ENCODE measurements around the gene NPLOC4. TPM values are rescaled to one million over a fixed set of nuclear protein-coding genes. Genes with fewer than 3 reads are reported as not detected.
A peak's percentile ranks its signal among the peaks of the same experiment; 100 is the strongest.

The NPLOC4 gene
- total and polyA plus RNA-seq, 9 of the 15 experiments (the other 6 are each of a cell fraction or from before 2014, with no cell fraction given): 1.5 to 116 (median 64.5) TPM

DNA sequence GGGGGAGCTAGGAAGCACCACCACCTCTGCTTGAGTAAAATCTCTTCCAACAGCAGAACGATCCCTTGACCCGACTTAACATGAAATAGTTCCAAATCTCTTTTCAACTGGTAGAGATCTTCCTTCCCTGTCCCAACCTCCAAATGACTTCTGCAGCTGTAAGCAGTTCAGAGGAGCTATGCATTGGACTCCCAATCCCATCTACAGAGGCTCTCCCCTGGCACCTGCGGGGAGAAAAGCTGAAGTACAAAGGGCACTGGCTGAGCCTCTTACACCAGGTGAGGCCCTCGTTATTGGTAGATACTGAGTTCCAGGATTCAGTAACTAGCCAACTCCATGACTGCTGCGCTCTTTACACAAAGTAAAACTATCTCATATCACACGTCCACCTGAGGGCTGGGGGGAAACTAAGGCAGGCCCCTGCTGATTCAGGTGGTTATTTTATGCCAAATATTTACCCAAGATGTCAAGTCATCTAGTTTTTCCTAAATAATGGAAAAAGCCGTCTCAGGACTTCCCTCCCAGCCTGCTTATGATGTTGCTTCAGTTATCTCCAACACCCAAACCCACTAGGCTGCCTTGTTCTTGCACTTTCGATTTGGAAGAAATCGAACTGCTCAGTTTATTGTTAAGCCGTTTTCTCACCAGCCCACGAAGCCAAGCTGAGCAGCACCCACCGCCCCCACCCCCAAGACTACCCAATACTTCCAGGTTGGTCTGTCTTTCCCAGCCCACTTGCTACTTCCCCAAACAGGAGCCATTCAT lies 127.5 kb downstream of the NPLOC4 start (continued):
- TF ChIP-seq, protein P1, sequence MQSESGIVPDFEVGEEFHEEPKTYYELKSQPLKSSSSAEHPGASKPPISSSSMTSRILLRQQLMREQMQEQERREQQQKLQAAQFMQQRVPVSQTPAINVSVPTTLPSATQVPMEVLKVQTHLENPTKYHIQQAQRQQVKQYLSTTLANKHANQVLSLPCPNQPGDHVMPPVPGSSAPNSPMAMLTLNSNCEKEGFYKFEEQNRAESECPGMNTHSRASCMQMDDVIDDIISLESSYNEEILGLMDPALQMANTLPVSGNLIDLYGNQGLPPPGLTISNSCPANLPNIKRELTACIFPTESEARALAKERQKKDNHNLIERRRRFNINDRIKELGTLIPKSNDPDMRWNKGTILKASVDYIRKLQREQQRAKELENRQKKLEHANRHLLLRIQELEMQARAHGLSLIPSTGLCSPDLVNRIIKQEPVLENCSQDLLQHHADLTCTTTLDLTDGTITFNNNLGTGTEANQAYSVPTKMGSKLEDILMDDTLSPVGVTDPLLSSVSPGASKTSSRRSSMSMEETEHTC (IDR thresholded peaks at IDR 0.05): no peak
- TF ChIP-seq, protein P2, sequence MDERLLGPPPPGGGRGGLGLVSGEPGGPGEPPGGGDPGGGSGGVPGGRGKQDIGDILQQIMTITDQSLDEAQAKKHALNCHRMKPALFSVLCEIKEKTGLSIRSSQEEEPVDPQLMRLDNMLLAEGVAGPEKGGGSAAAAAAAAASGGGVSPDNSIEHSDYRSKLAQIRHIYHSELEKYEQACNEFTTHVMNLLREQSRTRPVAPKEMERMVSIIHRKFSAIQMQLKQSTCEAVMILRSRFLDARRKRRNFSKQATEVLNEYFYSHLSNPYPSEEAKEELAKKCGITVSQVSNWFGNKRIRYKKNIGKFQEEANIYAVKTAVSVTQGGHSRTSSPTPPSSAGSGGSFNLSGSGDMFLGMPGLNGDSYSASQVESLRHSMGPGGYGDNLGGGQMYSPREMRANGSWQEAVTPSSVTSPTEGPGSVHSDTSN (CRISPR knock-in tag; IDR thresholded peaks at IDR 0.05; ENCODE audit: low read depth): no peak
- TF ChIP-seq, protein P2 (tag; conservative IDR thresholded peaks at IDR 0.05; ENCODE audit: low read depth): no peak
- TF ChIP-seq, protein P3, sequence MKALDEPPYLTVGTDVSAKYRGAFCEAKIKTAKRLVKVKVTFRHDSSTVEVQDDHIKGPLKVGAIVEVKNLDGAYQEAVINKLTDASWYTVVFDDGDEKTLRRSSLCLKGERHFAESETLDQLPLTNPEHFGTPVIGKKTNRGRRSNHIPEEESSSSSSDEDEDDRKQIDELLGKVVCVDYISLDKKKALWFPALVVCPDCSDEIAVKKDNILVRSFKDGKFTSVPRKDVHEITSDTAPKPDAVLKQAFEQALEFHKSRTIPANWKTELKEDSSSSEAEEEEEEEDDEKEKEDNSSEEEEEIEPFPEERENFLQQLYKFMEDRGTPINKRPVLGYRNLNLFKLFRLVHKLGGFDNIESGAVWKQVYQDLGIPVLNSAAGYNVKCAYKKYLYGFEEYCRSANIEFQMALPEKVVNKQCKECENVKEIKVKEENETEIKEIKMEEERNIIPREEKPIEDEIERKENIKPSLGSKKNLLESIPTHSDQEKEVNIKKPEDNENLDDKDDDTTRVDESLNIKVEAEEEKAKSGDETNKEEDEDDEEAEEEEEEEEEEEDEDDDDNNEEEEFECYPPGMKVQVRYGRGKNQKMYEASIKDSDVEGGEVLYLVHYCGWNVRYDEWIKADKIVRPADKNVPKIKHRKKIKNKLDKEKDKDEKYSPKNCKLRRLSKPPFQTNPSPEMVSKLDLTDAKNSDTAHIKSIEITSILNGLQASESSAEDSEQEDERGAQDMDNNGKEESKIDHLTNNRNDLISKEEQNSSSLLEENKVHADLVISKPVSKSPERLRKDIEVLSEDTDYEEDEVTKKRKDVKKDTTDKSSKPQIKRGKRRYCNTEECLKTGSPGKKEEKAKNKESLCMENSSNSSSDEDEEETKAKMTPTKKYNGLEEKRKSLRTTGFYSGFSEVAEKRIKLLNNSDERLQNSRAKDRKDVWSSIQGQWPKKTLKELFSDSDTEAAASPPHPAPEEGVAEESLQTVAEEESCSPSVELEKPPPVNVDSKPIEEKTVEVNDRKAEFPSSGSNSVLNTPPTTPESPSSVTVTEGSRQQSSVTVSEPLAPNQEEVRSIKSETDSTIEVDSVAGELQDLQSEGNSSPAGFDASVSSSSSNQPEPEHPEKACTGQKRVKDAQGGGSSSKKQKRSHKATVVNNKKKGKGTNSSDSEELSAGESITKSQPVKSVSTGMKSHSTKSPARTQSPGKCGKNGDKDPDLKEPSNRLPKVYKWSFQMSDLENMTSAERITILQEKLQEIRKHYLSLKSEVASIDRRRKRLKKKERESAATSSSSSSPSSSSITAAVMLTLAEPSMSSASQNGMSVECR (CRISPR knock-in tag; IDR thresholded peaks at IDR 0.05): no peak
- TF ChIP-seq MECOM (CRISPR knock-in tag; IDR thresholded peaks at IDR 0.05) (no peak), TGIF2 (CRISPR knock-in tag; IDR thresholded peaks at IDR 0.05) (no peak), MTA1 (IDR thresholded peaks at IDR 0.05; ENCODE audit: borderline replicate concordance) (no peak), SMARCA4 (IDR thresholded peaks at IDR 0.05) (no peak)
- TF ChIP-seq, protein P4, sequence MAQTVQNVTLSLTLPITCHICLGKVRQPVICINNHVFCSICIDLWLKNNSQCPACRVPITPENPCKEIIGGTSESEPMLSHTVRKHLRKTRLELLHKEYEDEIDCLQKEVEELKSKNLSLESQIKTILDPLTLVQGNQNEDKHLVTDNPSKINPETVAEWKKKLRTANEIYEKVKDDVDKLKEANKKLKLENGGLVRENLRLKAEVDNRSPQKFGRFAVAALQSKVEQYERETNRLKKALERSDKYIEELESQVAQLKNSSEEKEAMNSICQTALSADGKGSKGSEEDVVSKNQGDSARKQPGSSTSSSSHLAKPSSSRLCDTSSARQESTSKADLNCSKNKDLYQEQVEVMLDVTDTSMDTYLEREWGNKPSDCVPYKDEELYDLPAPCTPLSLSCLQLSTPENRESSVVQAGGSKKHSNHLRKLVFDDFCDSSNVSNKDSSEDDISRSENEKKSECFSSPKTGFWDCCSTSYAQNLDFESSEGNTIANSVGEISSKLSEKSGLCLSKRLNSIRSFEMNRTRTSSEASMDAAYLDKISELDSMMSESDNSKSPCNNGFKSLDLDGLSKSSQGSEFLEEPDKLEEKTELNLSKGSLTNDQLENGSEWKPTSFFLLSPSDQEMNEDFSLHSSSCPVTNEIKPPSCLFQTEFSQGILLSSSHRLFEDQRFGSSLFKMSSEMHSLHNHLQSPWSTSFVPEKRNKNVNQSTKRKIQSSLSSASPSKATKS (CRISPR knock-in tag; IDR thresholded peaks at IDR 0.05): no peak
- TF ChIP-seq, protein P5, sequence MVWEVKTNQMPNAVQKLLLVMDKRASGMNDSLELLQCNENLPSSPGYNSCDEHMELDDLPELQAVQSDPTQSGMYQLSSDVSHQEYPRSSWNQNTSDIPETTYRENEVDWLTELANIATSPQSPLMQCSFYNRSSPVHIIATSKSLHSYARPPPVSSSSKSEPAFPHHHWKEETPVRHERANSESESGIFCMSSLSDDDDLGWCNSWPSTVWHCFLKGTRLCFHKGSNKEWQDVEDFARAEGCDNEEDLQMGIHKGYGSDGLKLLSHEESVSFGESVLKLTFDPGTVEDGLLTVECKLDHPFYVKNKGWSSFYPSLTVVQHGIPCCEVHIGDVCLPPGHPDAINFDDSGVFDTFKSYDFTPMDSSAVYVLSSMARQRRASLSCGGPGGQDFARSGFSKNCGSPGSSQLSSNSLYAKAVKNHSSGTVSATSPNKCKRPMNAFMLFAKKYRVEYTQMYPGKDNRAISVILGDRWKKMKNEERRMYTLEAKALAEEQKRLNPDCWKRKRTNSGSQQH (CRISPR knock-in tag; IDR thresholded peaks at IDR 0.05): peak; percentile 66; the same call in 1 of the 2 replicates
- TF ChIP-seq, protein P6, sequence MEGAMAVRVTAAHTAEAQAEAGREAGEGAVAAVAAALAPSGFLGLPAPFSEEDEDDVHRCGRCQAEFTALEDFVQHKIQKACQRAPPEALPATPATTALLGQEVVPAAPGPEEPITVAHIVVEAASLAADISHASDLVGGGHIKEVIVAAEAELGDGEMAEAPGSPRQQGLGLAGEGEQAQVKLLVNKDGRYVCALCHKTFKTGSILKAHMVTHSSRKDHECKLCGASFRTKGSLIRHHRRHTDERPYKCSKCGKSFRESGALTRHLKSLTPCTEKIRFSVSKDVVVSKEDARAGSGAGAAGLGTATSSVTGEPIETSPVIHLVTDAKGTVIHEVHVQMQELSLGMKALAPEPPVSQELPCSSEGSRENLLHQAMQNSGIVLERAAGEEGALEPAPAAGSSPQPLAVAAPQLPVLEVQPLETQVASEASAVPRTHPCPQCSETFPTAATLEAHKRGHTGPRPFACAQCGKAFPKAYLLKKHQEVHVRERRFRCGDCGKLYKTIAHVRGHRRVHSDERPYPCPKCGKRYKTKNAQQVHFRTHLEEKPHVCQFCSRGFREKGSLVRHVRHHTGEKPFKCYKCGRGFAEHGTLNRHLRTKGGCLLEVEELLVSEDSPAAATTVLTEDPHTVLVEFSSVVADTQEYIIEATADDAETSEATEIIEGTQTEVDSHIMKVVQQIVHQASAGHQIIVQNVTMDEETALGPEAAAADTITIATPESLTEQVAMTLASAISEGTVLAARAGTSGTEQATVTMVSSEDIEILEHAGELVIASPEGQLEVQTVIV (CRISPR knock-in tag; IDR thresholded peaks at IDR 0.05; ENCODE audit: borderline replicate concordance): no peak

All from K562 (cell line).